Activated CD4-positive, alpha-beta memory T cell treated with anti-CD3 and anti-CD28 coated beads for 36 hours (primary cell): ENCODE data around the gene SLC4A1. TPM values are rescaled to one million over a fixed set of nuclear protein-coding genes. Genes with fewer than 3 reads are reported as not detected.

Experiments
- CTCF ChIA-PET: fragments of 350-600 bp; sonication (Branson Sonifier 250); formaldehyde crosslinking; loops from one replicate; lab custom pipeline; 2021; ENCODE audit warnings: antibody characterized with exemption, inconsistent platforms; lab: Charles Lee
- POLR2A ChIA-PET: fragments of 350-600 bp; sonication (Branson Sonifier 250); formaldehyde crosslinking; loops from one replicate; lab custom pipeline; 2021; ENCODE audit warnings: antibody characterized with exemption; lab: Charles Lee
- DNase-seq: peaks from one replicate; pipeline ENCODE4 v3.0.0-alpha.2; 2020
- H3K27ac Mint-ChIP-seq: one replicate; pipeline ENCODE4 v1.8.0; 2021; ENCODE audit warnings: mixed read lengths
- H3K27me3 Mint-ChIP-seq: one replicate; pipeline ENCODE4 v1.8.0; 2021; ENCODE audit warnings: mixed read lengths
- H3K36me3 Mint-ChIP-seq: one replicate; pipeline ENCODE4 v1.8.0; 2021; ENCODE audit warnings: mixed read lengths
- H3K4me1 Mint-ChIP-seq: one replicate; pipeline ENCODE4 v1.8.0; 2021; ENCODE audit warnings: low read depth, mixed read lengths
- H3K4me3 Mint-ChIP-seq: one replicate; pipeline ENCODE4 v1.8.0; 2021; ENCODE audit warnings: mild to moderate bottlenecking, mixed read lengths
- H3K9me3 Mint-ChIP-seq: one replicate; pipeline ENCODE4 v1.8.0; 2021; ENCODE audit warnings: mixed read lengths
- intact Hi-C: fragments of 100-400 bp; cut with micrococcal nuclease; formaldehyde crosslinking; loops from one replicate; pipeline ENCODE4 v1.15.1; 2023
- total RNA-seq, 2 experiments: library from RNA; stranded (reverse); gene quantifications; one replicate each; pipeline ENCODE4 v1.2.3, GENCODE V29; 2021

Gene SLC4A1
- not detected for total RNA-seq

GRCh38 chr17:44267818-44268490, at the start of gene SLC4A1:
SLC4A1 (minus strand) TSS chr17:44268135; CDS start chr17:44262866, 5,269 bp downstream.
- ChIA-PET POLR2A (no interaction called here), CTCF (no interaction called here)
- H3K4me1 Mint-ChIP-seq = no peaks in the 10 kb centered on the region
- H3K9me3 Mint-ChIP-seq = no peaks in the 10 kb centered on the region
- no peak for DNase-seq
- no peak within 1 kb of the TSS for H3K27ac Mint-ChIP-seq
- intact Hi-C loops = no loop called here
- no peaks in the 10 kb centered on the region for H3K36me3 Mint-ChIP-seq
- H3K27me3 Mint-ChIP-seq = no peaks in the 10 kb centered on the region
- no peak within 1 kb of the TSS for H3K4me3 Mint-ChIP-seq

GRCh38 chr17:44317545-44317944, 49.6 kb upstream of the SLC4A1 start:
- intact Hi-C loops = no loop called here
- ChIA-PET CTCF (interaction anchor here (1.0 to 1.3 kb wide), 4 partner anchors 9 to 114 kb away, joined by 3 to 5 read pairs (median 4); no protein-coding TSS in a partner anchor), POLR2A (no interaction called here)
- H3K27me3 Mint-ChIP-seq = peaks cover 29% of the 10 kb centered on the region
- H3K4me3 Mint-ChIP-seq = peak overlapping the region; percentile 5
- peaks cover 11% of the 10 kb centered on the region for H3K4me1 Mint-ChIP-seq
- H3K36me3 Mint-ChIP-seq = peaks cover 15% of the 10 kb centered on the region
- no peak overlapping the region for H3K27ac Mint-ChIP-seq
- H3K9me3 Mint-ChIP-seq = no peaks in the 10 kb centered on the region
- no peak for DNase-seq

- Mint-ChIP-seq H3K4me1 (peaks cover 10% of the 10 kb centered on the region), H3K27ac (no peak overlapping the region), H3K4me3 (peak overlapping the region; percentile 61), H3K36me3 (peaks cover 6% of the 10 kb centered on the region), H3K9me3 (no peaks in the 10 kb centered on the region), H3K27me3 (peaks cover 29% of the 10 kb centered on the region)
- DNase-seq = no peak
- intact Hi-C loops = no loop called here
- POLR2A ChIA-PET = interaction anchor here (1.9 kb wide), 1 partner anchor 8 kb away, joined by 5 read pairs; the partner anchor contains the start of gene SLC25A39
- CTCF ChIA-PET = interaction anchor here (1.1 to 1.3 kb wide), 6 partner anchors 11 to 113 kb away, joined by 3 to 6 read pairs (median 4); no protein-coding TSS in a partner anchor
Observed at GRCh38 chr17:44315760-44316731, 48.1 kb upstream of the SLC4A1 start.

- POLR2A ChIA-PET = interaction anchor here (1.9 kb wide), 1 partner anchor 9 kb away, joined by 5 read pairs; the partner anchor contains the start of gene SLC25A39
- DNase-seq = peak; percentile 66
- Mint-ChIP-seq H3K4me1 (peaks cover 10% of the 10 kb centered on the region), H3K36me3 (peaks cover 5% of the 10 kb centered on the region), H3K27ac (no peak overlapping the region), H3K27me3 (peaks cover 29% of the 10 kb centered on the region), H3K4me3 (peak overlapping the region; percentile 61), H3K9me3 (no peaks in the 10 kb centered on the region)
- CTCF ChIA-PET = interaction anchor here (1.2 to 1.3 kb wide), 2 partner anchors 105 to 112 kb away, joined by 4 to 6 read pairs; no protein-coding TSS in a partner anchor
- intact Hi-C loops = no loop called here
Observed at GRCh38 chr17:44314869-44315661, 47.1 kb upstream of the SLC4A1 start.

- H3K27ac Mint-ChIP-seq = no peak overlapping the region
- no peak for DNase-seq
- H3K4me1 Mint-ChIP-seq = peaks cover 10% of the 10 kb centered on the region
- no peaks in the 10 kb centered on the region for H3K9me3 Mint-ChIP-seq
- ChIA-PET CTCF (interaction anchor here (0.6 to 1.3 kb wide), 3 partner anchors 105 to 207 kb away, joined by 3 to 6 read pairs (median 4); no protein-coding TSS in a partner anchor), POLR2A (no interaction called here)
- peaks cover 29% of the 10 kb centered on the region for H3K27me3 Mint-ChIP-seq
- peak overlapping the region; percentile 25 for H3K4me3 Mint-ChIP-seq
- peaks cover 3% of the 10 kb centered on the region for H3K36me3 Mint-ChIP-seq
- intact Hi-C loops = no loop called here
Observed at GRCh38 chr17:44314524-44314868, 46.6 kb upstream of the SLC4A1 start.

GRCh38 chr17:44314031-44314430, 46.1 kb upstream of the SLC4A1 start:
- DNase-seq = no peak
- intact Hi-C loops = no loop called here
- ChIA-PET CTCF (interaction anchor here (0.6 kb wide), 1 partner anchor 207 kb away, joined by 3 read pairs; no protein-coding TSS in a partner anchor), POLR2A (no interaction called here)
- Mint-ChIP-seq H3K27me3 (peaks cover 29% of the 10 kb centered on the region), H3K36me3 (no peaks in the 10 kb centered on the region), H3K4me1 (peaks cover 10% of the 10 kb centered on the region), H3K9me3 (no peaks in the 10 kb centered on the region), H3K27ac (no peak overlapping the region), H3K4me3 (no peak overlapping the region)

- H3K27me3 Mint-ChIP-seq = peaks cover 29% of the 10 kb centered on the region
- DNase-seq = no peak
- H3K4me1 Mint-ChIP-seq = peaks cover 12% of the 10 kb centered on the region
- intact Hi-C loops = no loop called here
- H3K9me3 Mint-ChIP-seq = no peaks in the 10 kb centered on the region
- CTCF ChIA-PET = no interaction called here
- H3K4me3 Mint-ChIP-seq = no peak overlapping the region
- H3K36me3 Mint-ChIP-seq = no peaks in the 10 kb centered on the region
- POLR2A ChIA-PET = no interaction called here
- H3K27ac Mint-ChIP-seq = no peak overlapping the region
Observed at GRCh38 chr17:44312396-44313104, 44.6 kb upstream of the SLC4A1 start.

GRCh38 chr17:44311562-44312181, 43.7 kb upstream of the SLC4A1 start:
- DNase-seq = no peak
- Mint-ChIP-seq H3K9me3 (no peaks in the 10 kb centered on the region), H3K36me3 (no peaks in the 10 kb centered on the region), H3K4me3 (no peak overlapping the region), H3K27me3 (peaks cover 29% of the 10 kb centered on the region), H3K27ac (no peak overlapping the region), H3K4me1 (peaks cover 17% of the 10 kb centered on the region)
- CTCF ChIA-PET = no interaction called here
- POLR2A ChIA-PET = no interaction called here
- intact Hi-C loops = no loop called here

- POLR2A ChIA-PET = no interaction called here
- Mint-ChIP-seq H3K27me3 (peaks cover 27% of the 10 kb centered on the region), H3K4me1 (peaks cover 11% of the 10 kb centered on the region), H3K36me3 (no peaks in the 10 kb centered on the region), H3K9me3 (no peaks in the 10 kb centered on the region), H3K27ac (no peak overlapping the region), H3K4me3 (no peak overlapping the region)
- DNase-seq = no peak
- intact Hi-C loops = no loop called here
- CTCF ChIA-PET = interaction anchor here (0.9 to 1.6 kb wide), 2 partner anchors 20 to 101 kb away, joined by 3 to 6 read pairs; no protein-coding TSS in a partner anchor
Observed at GRCh38 chr17:44310609-44311376, 42.9 kb upstream of the SLC4A1 start.

GRCh38 chr17:44310188-44310587, 42.3 kb upstream of the SLC4A1 start:
- Mint-ChIP-seq H3K27me3 (peaks cover 24% of the 10 kb centered on the region), H3K4me3 (no peak overlapping the region), H3K36me3 (no peaks in the 10 kb centered on the region), H3K27ac (no peak overlapping the region), H3K9me3 (no peaks in the 10 kb centered on the region), H3K4me1 (peaks cover 7% of the 10 kb centered on the region)
- ChIA-PET CTCF (interaction anchor here (0.9 to 1.6 kb wide), 2 partner anchors 21 to 100 kb away, joined by 3 to 6 read pairs; no protein-coding TSS in a partner anchor), POLR2A (no interaction called here)
- intact Hi-C loops = no loop called here
- no peak for DNase-seq
